ENCODE measurements around the gene ITFG1.
"Not testable (repeated sequence)": the region's sequence is repeated elsewhere in the genome, so short reads cannot be mapped to it uniquely, and the experiment has no call there.

The ITFG1 gene

GRCh38 chr16:47180073-47180472 lies 280.8 kb downstream of the ITFG1 start:
- Mint-ChIP-seq H3K36me3 (ENCODE audit: low read depth) (peaks cover 24% of the 10 kb centered on the region), H3K4me3 (no peak overlapping the region), H3K9me3 (no peaks in the 10 kb centered on the region), H3K4me1 (ENCODE audit: low read depth) (no peaks in the 10 kb centered on the region), H3K27ac (no peak overlapping the region), H3K27me3 (no peaks in the 10 kb centered on the region)
- DNase-seq: no peak

DNA sequence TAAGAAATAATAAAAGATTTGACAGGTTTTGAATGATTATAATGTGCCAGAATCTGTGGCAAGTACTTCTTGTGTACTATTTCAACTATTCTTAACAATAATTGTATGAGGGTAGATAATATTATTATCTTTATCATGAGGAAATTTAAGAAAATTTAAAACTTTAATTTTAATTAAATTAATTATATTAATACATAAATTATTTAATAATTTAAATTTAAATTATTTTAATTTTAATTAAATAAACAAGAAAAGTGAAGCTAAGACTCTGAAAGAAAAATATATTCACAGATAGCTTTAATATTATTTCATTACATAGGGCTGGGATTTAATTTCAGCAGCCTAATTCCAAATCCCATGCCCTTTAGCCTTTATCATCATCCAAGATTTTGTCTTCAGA lies 285.7 kb downstream of the ITFG1 start:
- DNase-seq: no peak
- Mint-ChIP-seq H3K9me3 (no peaks in the 10 kb centered on the region), H3K27ac (no peak overlapping the region), H3K36me3 (ENCODE audit: low read depth) (peaks cover 10% of the 10 kb centered on the region), H3K4me1 (ENCODE audit: low read depth) (no peaks in the 10 kb centered on the region), H3K27me3 (no peaks in the 10 kb centered on the region), H3K4me3 (no peak overlapping the region)

DNA sequence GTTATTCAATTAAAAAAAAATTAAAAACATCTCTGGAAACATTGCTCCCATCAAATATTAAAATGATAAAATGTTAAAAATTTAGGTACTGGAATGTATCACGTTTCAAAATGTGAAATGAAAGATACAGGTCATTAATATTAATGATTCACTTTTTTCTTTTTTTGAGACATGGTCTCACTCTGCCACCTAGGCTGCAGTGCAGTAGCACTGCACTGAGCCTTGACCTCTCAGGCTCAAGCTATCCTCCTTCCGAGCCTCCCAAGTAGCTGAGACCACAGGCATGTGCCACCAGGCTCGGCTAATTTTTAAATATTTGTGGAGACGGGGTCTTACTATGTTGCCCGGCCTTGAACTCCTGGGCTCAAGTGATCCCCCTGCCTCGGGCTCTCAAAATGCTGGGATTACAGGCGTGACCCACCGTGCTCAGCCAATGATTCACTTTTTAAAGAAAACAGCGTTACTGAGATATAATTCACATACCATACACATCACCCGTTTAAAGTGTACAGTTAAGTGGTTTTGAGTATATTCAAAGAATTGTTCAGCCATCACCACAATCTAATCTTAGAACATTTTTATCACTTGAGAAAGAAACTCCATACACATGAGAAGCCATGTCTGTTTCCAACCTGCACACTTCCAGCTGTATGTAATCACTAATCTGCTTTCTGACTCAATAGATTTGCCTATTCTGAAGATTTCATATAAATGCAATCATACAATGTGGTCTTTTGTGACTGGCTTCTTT lies 298.0 kb downstream of the ITFG1 start:
- Mint-ChIP-seq H3K4me1 (ENCODE audit: low read depth) (no peaks in the 10 kb centered on the region), H3K27ac (no peak overlapping the region), H3K4me3 (no peak overlapping the region), H3K9me3 (no peaks in the 10 kb centered on the region), H3K36me3 (ENCODE audit: low read depth) (peaks cover 27% of the 10 kb centered on the region), H3K27me3 (no peaks in the 10 kb centered on the region)
- DNase-seq: no peak

- Mint-ChIP-seq H3K9me3 (no peaks in the 10 kb centered on the region), H3K27me3 (no peaks in the 10 kb centered on the region), H3K4me1 (ENCODE audit: low read depth) (no peaks in the 10 kb centered on the region), H3K27ac (no peak overlapping the region), H3K36me3 (ENCODE audit: low read depth) (peaks cover 39% of the 10 kb centered on the region), H3K4me3 (no peak overlapping the region)
- DNase-seq: no peak
Observed at GRCh38 chr16:47161464-47161863, 299.4 kb downstream of the ITFG1 start.

DNA sequence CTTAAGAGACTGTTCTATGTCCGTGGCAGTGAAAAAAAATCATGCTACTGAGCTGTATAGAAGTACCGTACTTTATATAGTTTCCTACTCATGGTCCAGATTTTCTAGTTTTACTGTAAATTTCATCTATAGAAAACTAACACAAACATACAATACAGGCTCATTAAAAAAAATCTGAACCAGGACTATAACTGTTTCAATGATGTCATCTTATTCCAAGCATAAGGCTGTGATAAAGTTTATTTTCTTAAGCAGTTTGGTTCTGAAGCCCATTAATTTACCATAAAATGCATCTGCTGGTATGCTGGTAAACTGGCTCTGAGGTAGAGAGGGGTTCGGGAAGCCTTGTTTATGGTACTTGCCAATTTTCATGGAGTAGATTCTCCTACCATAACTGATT lies 300.4 kb downstream of the ITFG1 start:
- DNase-seq: no peak
- Mint-ChIP-seq H3K4me3 (no peak overlapping the region), H3K9me3 (no peaks in the 10 kb centered on the region), H3K27me3 (no peaks in the 10 kb centered on the region), H3K4me1 (ENCODE audit: low read depth) (no peaks in the 10 kb centered on the region), H3K27ac (no peak overlapping the region), H3K36me3 (ENCODE audit: low read depth) (peaks cover 45% of the 10 kb centered on the region)

- Mint-ChIP-seq H3K27ac (no peak overlapping the region), H3K9me3 (no peaks in the 10 kb centered on the region), H3K27me3 (no peaks in the 10 kb centered on the region), H3K4me3 (no peak overlapping the region), H3K4me1 (ENCODE audit: low read depth) (no peaks in the 10 kb centered on the region), H3K36me3 (ENCODE audit: low read depth) (peaks cover 53% of the 10 kb centered on the region)
- no peak for DNase-seq
Observed at GRCh38 chr16:47158992-47159391, 301.9 kb downstream of the ITFG1 start.

- Mint-ChIP-seq H3K27me3 (no peaks in the 10 kb centered on the region), H3K4me1 (ENCODE audit: low read depth) (no peaks in the 10 kb centered on the region), H3K36me3 (ENCODE audit: low read depth) (peaks cover 70% of the 10 kb centered on the region), H3K4me3 (no peak overlapping the region), H3K27ac (no peak overlapping the region), H3K9me3 (peaks cover 14% of the 10 kb centered on the region)
- DNase-seq: no peak
Observed at GRCh38 chr16:47156680-47157215, 304.1 kb downstream of the ITFG1 start.

- not testable (repeated sequence) for H3K27me3 Mint-ChIP-seq; H3K4me3 Mint-ChIP-seq; DNase-seq; H3K4me1 Mint-ChIP-seq (ENCODE audit: low read depth); H3K27ac Mint-ChIP-seq
- Mint-ChIP-seq H3K9me3 (peaks cover 16% of the 10 kb centered on the region), H3K36me3 (ENCODE audit: low read depth) (peaks cover 55% of the 10 kb centered on the region)
Observed at GRCh38 chr16:47152501-47152900, 308.4 kb downstream of the ITFG1 start.

GRCh38 chr16:47150067-47150466 lies 310.8 kb downstream of the ITFG1 start:
- DNase-seq: no peak
- Mint-ChIP-seq H3K4me1 (ENCODE audit: low read depth) (no peaks in the 10 kb centered on the region), H3K36me3 (ENCODE audit: low read depth) (peaks cover 36% of the 10 kb centered on the region), H3K9me3 (peaks cover 16% of the 10 kb centered on the region), H3K4me3 (no peak overlapping the region), H3K27ac (no peak overlapping the region), H3K27me3 (peaks cover 13% of the 10 kb centered on the region)

GRCh38 chr16:47144559-47144877 lies 316.3 kb downstream of the ITFG1 start:
- no peaks in the 10 kb centered on the region for H3K9me3 Mint-ChIP-seq
- peak overlapping the region; percentile 62 for H3K4me3 Mint-ChIP-seq
- peaks cover 27% of the 10 kb centered on the region for H3K4me1 Mint-ChIP-seq (ENCODE audit: low read depth)
- H3K27ac Mint-ChIP-seq: peak overlapping the region; percentile 73
- H3K27me3 Mint-ChIP-seq: peaks cover 41% of the 10 kb centered on the region
- peaks cover 3% of the 10 kb centered on the region for H3K36me3 Mint-ChIP-seq (ENCODE audit: low read depth)
- DNase-seq: no peak

GRCh38 chr16:47143677-47144558 lies 316.9 kb downstream of the ITFG1 start, which contains the start of gene NETO2:
Gene NETO2 (minus strand): TSS chr16:47143945. CDS start chr16:47143612, 333 bp downstream.
- Mint-ChIP-seq H3K4me3 (peak within 1 kb of the TSS; percentile 77), H3K27ac (peak within 1 kb of the TSS; percentile 73), H3K9me3 (no peaks in the 10 kb centered on the region), H3K36me3 (ENCODE audit: low read depth) (peaks cover 3% of the 10 kb centered on the region), H3K4me1 (ENCODE audit: low read depth) (peaks cover 31% of the 10 kb centered on the region), H3K27me3 (peaks cover 41% of the 10 kb centered on the region)
- peak; percentile 82 for DNase-seq

DNA sequence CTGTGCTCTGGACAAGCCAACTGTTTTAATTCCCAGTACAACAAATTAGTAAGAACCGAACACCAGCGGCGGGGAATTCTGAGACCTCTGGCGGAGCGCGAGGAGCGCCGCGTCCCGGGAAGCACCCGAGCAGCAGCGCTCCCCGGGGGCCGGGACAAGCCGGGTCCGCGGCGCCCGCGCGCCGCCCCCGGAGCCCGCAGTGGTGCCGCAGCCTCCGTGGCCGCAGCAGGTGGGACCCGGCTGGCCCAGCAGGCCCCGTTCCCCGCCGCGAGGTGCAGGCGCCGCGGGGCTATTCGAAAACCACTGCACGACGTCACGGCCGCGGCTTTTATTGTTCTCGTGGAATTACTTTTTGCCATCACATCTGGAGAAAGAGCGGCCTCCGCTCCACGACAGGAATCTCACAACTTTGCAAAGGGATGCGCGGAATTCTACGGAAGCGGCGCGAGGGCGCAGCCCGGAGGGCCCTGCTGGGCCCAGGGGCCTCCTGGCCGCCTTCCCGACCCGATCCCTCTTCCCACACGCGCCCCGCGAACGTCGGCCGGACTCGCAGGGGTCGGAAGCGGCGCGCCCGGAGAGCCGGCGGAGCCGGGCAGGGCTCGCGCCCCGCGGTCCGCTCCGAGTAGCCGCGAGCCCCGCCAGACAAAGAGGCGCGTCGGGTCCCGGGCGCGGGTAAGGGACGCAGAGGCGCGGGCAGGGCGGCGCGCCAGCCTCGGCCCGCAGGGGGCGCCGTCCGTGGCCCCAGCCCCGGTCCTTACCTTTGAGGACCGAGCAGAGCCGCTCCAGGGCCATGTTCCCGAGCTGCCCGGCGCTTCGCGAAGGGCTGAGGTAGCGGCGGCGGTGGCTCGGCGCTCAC lies 317.8 kb downstream of the ITFG1 start:
- peaks cover 3% of the 10 kb centered on the region for H3K36me3 Mint-ChIP-seq (ENCODE audit: low read depth)

GRCh38 chr16:47142486-47142820 lies 318.4 kb downstream of the ITFG1 start:
- H3K27ac Mint-ChIP-seq: peak overlapping the region; percentile 81
- peaks cover 43% of the 10 kb centered on the region for H3K4me1 Mint-ChIP-seq (ENCODE audit: low read depth)
- DNase-seq: no peak
- peak overlapping the region; percentile 77 for H3K4me3 Mint-ChIP-seq
- peaks cover 41% of the 10 kb centered on the region for H3K27me3 Mint-ChIP-seq
- no peaks in the 10 kb centered on the region for H3K9me3 Mint-ChIP-seq
- peaks cover 3% of the 10 kb centered on the region for H3K36me3 Mint-ChIP-seq (ENCODE audit: low read depth)

More for the DNA sequence above, 317.8 kb downstream of the ITFG1 start:
- H3K9me3 Mint-ChIP-seq: no peaks in the 10 kb centered on the region
- peaks cover 38% of the 10 kb centered on the region for H3K4me1 Mint-ChIP-seq (ENCODE audit: low read depth)
- peaks cover 41% of the 10 kb centered on the region for H3K27me3 Mint-ChIP-seq
- peak; percentile 85 for DNase-seq
- peak overlapping the region; percentile 77 for H3K4me3 Mint-ChIP-seq
- peak overlapping the region; percentile 81 for H3K27ac Mint-ChIP-seq

- H3K4me3 Mint-ChIP-seq: peak overlapping the region; percentile 77
- H3K4me1 Mint-ChIP-seq (ENCODE audit: low read depth): peaks cover 45% of the 10 kb centered on the region
- peaks cover 41% of the 10 kb centered on the region for H3K27me3 Mint-ChIP-seq
- no peaks in the 10 kb centered on the region for H3K9me3 Mint-ChIP-seq
- H3K36me3 Mint-ChIP-seq (ENCODE audit: low read depth): peaks cover 3% of the 10 kb centered on the region
- H3K27ac Mint-ChIP-seq: peak overlapping the region; percentile 81
- DNase-seq: peak; percentile 83
Observed at GRCh38 chr16:47141773-47142485, 318.9 kb downstream of the ITFG1 start.
